DOHH2 (cell line): ENCODE measurements around the gene PDGFC.

Source experiments
- H3F3A ChIP-seq: fragments of 200-600 bp; sonication (generic), shearing (Covaris generic); 2 replicates; pipeline ENCODE4 v1.6.0; 2016; ENCODE audit warnings: antibody characterized with exemption, mild to moderate bottlenecking; ENCODE audit not compliant: control insufficient read depth, insufficient read depth
- H3K27ac ChIP-seq: fragments of 200-600 bp; sonication (generic); 2 replicates; pipeline ENCODE4 v1.5.1; 2014; ENCODE audit warnings: low read depth, mild to moderate bottlenecking, low read length, moderate library complexity
- H3K27me3 ChIP-seq: fragments of 200-600 bp; sonication (generic); 2 replicates; pipeline ENCODE4 v1.6.1; 2014; ENCODE audit warnings: mild to moderate bottlenecking, low read length, mixed read lengths; ENCODE audit not compliant: control insufficient read depth
- H3K36me3 ChIP-seq: fragments of 200-600 bp; sonication (generic); 2 replicates; pipeline ENCODE4 v1.6.1; 2014; ENCODE audit warnings: mild to moderate bottlenecking, low read length, moderate library complexity, mixed read lengths; ENCODE audit not compliant: control insufficient read depth
- H3K4me1 ChIP-seq: fragments of 200-600 bp; sonication (generic); 2 replicates; pipeline ENCODE4 v1.6.1; 2014; ENCODE audit warnings: mild to moderate bottlenecking, low read length, mixed read lengths; ENCODE audit not compliant: control insufficient read depth
- H3K4me2 ChIP-seq: fragments of 200-600 bp; sonication (generic); 2 replicates; pipeline ENCODE4 v1.6.0; 2014; ENCODE audit warnings: mild to moderate bottlenecking, low read length, moderate library complexity
- H3K4me3 ChIP-seq: fragments of 200-600 bp; sonication (generic); 2 replicates; pipeline ENCODE4 v1.5.1; 2014; ENCODE audit warnings: mild to moderate bottlenecking, low read length, mixed read lengths
- H3K79me2 ChIP-seq: fragments of 200-600 bp; sonication (generic); 2 replicates; pipeline ENCODE4 v1.6.1; 2014; ENCODE audit warnings: mild to moderate bottlenecking, low read length, mixed read lengths; ENCODE audit not compliant: control insufficient read depth
- H3K9me2 ChIP-seq: fragments of 200-600 bp; sonication (generic); replicated peaks from 2 replicates; pipeline ENCODE4 v1.6.1; 2014; ENCODE audit warnings: mild to moderate bottlenecking, low read length, mixed read lengths; ENCODE audit not compliant: control insufficient read depth
- H3K9me3 ChIP-seq: fragments of 200-600 bp; sonication (generic); 2 replicates; pipeline ENCODE4 v1.6.1; 2014; ENCODE audit warnings: antibody characterized with exemption, low read length, mixed read lengths; ENCODE audit not compliant: control insufficient read depth, insufficient read depth
- H4K20me1 ChIP-seq: fragments of 200-600 bp; sonication (generic); 2 replicates; pipeline ENCODE4 v1.6.0; 2014; ENCODE audit warnings: low read depth, mild to moderate bottlenecking, antibody characterized with exemption, low read length, moderate library complexity; ENCODE audit not compliant: control insufficient read depth, insufficient read depth
- EZH2phosphoT487 ChIP-seq: fragments of 200-600 bp; sonication (generic); IDR thresholded peaks from 2 replicates; pipeline ENCODE4 v1.6.1; 2017; ENCODE audit warnings: borderline replicate concordance, mild to moderate bottlenecking, antibody characterized with exemption, low read length, moderate library complexity, mixed read lengths
- TF ChIP-seq, protein P1 (sequence below): fragments of 200-600 bp; sonication (generic); IDR thresholded peaks from one replicate; pipeline ENCODE4 v1.5.1; 2014; ENCODE audit warnings: antibody characterized with exemption, mild to moderate bottlenecking, low read depth, low read length; ENCODE audit not compliant: poor library complexity, severe bottlenecking

The PDGFC gene, protein sequence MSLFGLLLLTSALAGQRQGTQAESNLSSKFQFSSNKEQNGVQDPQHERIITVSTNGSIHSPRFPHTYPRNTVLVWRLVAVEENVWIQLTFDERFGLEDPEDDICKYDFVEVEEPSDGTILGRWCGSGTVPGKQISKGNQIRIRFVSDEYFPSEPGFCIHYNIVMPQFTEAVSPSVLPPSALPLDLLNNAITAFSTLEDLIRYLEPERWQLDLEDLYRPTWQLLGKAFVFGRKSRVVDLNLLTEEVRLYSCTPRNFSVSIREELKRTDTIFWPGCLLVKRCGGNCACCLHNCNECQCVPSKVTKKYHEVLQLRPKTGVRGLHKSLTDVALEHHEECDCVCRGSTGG

DNA sequence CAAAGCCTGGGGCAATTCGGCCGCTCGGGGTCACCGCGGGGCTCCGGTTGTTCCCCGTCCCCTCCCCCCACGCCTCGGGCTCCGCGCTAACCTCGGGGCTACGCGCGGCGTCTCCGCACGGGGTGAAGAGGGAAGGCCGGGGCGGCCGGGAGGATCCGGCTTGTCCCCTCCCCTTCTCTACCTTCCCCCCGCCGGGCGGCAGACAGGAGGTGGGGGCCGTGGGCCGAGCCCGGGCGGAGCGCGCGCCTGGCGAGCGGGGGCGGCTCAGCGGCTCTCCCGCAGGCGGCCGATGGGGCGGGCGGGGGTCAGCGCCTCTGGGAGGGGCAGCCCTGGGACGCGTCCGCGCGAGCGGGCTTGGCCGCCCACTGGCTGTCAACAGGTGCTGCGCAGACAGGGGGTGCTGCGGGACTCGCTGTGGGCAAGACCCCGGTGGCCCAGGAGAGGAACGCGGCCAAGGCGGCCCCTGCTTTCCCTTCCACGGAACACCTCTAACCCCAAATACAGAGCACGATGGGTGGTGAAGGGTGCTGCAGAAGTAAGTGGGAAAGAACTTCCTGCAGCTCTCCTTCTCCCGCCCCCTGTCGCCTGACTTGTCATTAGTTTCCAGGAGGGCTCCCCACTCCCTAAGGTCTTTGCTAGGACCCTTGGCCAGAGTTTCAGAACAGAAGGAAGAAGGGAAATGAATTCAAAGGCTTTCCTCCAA is at the start of gene PDGFC:
Gene PDGFC, minus strand, starts transcription at position 124 of the 703 bp plus-strand sequence. CDS start 896 bp downstream, outside the sequence.
- H3K36me3 ChIP-seq, result no peaks in the 10 kb centered on the region
- H3K27me3 ChIP-seq, result no peaks in the 10 kb centered on the region
- no peaks in the 10 kb centered on the region for H3K79me2 ChIP-seq
- no peak within 1 kb of the TSS for H3K27ac ChIP-seq
- no peaks in the 10 kb centered on the region for H3K4me1 ChIP-seq
- H3K4me2 ChIP-seq, result no peak within 1 kb of the TSS
- no peaks in the 10 kb centered on the region for H3F3A ChIP-seq
- no peak within 1 kb of the TSS for H3K4me3 ChIP-seq
- no peaks in the 10 kb centered on the region for H4K20me1 ChIP-seq
- H3K9me3 ChIP-seq, result no peaks in the 10 kb centered on the region
- no peaks in the 10 kb centered on the region for H3K9me2 ChIP-seq
- TF ChIP-seq, protein P1, sequence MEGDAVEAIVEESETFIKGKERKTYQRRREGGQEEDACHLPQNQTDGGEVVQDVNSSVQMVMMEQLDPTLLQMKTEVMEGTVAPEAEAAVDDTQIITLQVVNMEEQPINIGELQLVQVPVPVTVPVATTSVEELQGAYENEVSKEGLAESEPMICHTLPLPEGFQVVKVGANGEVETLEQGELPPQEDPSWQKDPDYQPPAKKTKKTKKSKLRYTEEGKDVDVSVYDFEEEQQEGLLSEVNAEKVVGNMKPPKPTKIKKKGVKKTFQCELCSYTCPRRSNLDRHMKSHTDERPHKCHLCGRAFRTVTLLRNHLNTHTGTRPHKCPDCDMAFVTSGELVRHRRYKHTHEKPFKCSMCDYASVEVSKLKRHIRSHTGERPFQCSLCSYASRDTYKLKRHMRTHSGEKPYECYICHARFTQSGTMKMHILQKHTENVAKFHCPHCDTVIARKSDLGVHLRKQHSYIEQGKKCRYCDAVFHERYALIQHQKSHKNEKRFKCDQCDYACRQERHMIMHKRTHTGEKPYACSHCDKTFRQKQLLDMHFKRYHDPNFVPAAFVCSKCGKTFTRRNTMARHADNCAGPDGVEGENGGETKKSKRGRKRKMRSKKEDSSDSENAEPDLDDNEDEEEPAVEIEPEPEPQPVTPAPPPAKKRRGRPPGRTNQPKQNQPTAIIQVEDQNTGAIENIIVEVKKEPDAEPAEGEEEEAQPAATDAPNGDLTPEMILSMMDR, result no peak
- TF ChIP-seq EZH2phosphoT487, result no peak

DNA sequence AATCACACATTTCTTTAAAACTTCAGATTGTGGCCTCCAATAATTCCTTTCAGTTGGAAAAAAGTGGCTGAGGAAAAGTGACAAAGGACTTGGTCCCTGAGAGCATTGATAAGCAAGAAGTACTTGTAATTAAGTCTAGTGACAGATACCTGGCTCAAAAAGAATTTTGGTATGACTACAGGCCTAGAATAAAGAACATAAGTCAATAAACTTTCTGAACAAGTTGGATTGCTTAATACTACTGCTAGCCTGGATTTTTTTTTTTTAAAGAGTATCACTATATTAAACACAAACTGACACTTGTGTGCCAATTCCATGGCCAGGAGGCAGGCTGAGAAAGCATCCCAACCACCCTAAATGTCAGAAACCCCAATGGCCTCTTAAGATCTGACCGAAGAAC is 49.3 kb upstream of the PDGFC start:
- H3K9me3 ChIP-seq, result no peaks in the 10 kb centered on the region; the same call in 1 of the 2 replicates
- H3K4me3 ChIP-seq, result no peak overlapping the region
- no peaks in the 10 kb centered on the region for H3K36me3 ChIP-seq
- no peak overlapping the region for H3K4me2 ChIP-seq
- H3K27me3 ChIP-seq, result no peaks in the 10 kb centered on the region
- no peaks in the 10 kb centered on the region for H3K79me2 ChIP-seq
- H3K9me2 ChIP-seq, result no peaks in the 10 kb centered on the region
- TF ChIP-seq, protein P1, result no peak
- no peak for TF ChIP-seq EZH2phosphoT487
- no peaks in the 10 kb centered on the region for H3K4me1 ChIP-seq
- H4K20me1 ChIP-seq, result no peaks in the 10 kb centered on the region
- H3K27ac ChIP-seq, result no peak overlapping the region
- no peaks in the 10 kb centered on the region for H3F3A ChIP-seq

DNA sequence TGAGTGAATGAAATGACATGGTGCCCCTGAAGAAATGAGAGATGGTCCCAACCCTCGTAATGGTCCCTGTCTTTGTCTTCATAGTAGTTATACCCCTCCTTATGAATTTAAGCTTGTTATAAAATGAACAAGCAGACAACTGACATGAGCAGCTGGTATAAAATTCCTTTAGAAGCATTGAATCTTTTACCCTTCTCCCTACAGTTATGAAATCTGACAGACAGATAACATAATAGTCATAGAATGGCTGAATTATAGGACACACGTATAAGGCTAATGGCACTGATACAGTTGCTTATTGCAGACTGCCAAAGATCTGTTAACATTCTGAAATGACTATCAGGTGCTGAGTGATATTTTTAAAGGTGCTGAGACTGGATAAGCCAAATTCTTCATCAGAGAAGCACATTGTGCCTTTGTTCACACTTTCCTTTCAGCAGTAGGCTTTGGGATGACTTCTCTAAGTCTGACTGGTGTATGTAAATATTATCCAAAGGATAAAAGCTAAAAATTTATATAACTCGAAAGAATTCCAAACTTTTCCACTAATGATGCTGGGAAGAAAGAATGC is 47.4 kb upstream of the PDGFC start:
- Histone ChIP-seq H3F3A (no peaks in the 10 kb centered on the region), H3K79me2 (no peaks in the 10 kb centered on the region), H3K9me3 (no peaks in the 10 kb centered on the region; the same call in 1 of the 2 replicates), H4K20me1 (no peaks in the 10 kb centered on the region), H3K9me2 (no peaks in the 10 kb centered on the region), H3K4me3 (no peak overlapping the region), H3K36me3 (no peaks in the 10 kb centered on the region), H3K4me2 (no peak overlapping the region), H3K27ac (no peak overlapping the region), H3K27me3 (no peaks in the 10 kb centered on the region), H3K4me1 (no peaks in the 10 kb centered on the region)
- TF ChIP-seq, protein P1, result no peak
- TF ChIP-seq EZH2phosphoT487, result no peak
